NCI-H82 treated with DMSO at 0.1 percent for 48 hours (cell line): Measurements from ENCODE around the gene TMEM94.
"Not testable (repeated sequence)": the region's sequence is repeated elsewhere in the genome, so short reads cannot be mapped to it uniquely, and the experiment has no call there.

Source experiments
- DNase-seq: peaks from one replicate; lab custom pipeline; 2025; ENCODE audit not compliant: unreplicated experiment; lab: John Stamatoyannopoulos, UW

The TMEM94 gene

DNA sequence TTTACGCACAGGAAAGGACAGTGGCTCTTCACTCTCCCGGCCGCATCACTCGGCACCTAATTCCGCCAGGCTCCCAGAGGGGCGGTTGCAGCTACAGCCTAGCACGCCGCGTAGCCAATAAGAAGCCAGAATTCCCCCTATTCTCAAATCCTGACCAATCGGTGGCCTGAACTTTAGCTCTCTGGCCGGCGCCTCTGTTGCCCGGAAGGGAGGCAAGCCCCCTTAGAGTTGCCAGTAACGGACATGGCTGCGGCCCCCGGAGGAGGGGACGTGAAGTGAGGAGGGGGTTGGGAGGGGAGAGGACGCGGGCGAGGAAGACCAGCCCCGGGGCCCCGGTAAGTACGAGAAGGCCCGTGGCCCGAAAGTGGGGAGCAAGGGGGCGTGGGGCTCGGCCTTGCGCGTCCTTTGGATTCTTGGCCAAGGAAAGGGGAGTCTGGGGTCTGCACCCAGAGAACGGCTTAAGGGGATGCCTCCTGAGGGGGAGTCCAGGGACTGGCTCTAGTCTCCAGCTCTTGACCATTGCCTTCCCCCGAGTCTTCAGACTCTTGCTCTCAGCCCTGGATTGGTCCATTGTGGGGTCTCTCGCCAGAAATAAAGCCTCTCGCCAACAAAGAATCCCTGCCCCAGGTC is at the start of gene TMEM94:
Gene TMEM94 (plus strand): TSS at position 219 of the 630 bp plus-strand sequence. CDS start 15,271 bp downstream, outside the sequence.
- DNase-seq: peak; percentile 95

DNA sequence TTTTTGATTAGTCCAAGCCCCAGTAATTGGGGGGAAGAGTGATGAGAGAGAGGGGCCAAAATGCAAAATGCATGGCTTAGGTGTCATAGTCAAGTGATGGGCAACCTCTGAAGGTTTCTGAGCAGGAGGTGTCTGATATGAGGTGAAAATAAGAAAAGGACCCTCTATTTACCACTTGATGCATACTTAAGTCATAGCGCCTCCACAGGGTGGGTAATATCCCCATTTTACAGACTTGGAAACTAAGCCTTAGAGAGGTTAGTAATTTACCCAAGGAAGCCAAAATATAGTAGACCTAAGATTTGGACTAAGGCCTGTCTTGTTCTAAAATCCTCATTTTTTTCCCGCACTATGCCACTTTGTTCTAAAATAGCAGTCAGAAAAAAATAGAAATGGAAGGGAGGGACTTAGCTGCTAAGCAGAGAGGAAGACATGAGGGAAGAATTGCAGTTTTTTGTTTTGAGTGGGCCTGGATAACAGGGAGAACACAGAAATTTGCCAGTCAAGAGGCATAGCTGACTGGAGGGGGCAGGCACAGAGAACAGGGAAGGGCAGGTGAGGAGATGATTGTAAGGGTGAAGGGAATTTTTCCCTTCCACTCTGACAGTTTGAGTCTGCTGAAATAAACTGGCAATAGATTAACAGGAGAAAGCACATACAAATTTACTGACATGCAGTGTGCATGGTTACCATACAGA is 48.6 kb upstream of the TMEM94 start:
- DNase-seq: no peak

DNA sequence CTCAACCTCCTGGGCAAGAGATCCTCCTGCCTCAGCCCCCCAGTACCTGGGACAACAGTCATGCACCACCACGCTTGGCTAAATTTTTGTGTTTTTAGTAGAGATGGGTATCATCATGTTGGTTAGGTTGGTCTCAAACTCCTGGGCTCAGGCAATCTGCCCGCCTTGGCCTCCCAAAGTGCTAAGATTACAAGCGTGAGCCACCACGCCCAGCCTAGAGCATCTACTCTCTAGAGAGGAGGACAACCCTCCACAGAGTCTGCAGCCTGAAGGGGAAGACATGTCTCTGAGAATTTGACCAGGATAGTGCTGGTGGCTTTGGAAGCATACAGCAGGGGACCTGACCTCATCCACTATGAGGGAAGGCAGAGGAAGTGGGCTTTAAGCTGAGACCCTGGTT is 46.3 kb upstream of the TMEM94 start:
- no peak for DNase-seq

DNA sequence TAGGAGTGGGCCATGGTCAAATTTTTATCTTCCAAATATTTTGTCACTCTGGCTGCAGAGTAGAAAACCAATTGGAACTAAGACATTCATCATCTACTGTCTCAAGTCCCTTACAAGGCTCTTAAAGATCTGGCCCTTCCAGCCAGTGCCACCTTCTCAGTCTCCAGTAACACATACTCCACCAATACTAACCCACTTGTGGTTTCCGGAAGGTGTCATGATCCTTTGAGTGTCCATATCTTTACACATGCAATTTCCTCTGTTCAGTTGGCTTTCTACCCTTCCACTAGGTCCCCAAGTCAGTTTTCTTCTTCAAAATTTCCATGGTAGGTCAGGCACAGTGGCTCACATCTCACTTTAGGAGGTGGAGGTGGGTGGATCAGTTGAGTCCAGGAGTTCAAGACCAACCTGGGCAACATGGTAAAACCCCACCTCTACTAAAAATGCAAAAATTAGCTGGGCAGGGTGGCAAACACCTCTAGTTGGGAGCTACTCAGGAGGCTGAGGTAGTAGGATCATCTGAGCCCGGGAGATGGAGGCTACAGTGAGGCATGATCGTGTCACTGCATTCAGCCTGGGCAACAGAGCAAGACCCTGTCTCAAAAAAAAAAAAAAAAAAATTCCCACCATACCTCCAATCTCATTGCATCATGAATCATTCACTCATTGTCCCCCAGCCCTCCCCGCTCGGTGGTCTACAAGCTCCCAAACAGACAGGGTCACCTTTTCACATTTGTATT is 44.9 kb upstream of the TMEM94 start:
- no peak for DNase-seq

DNA sequence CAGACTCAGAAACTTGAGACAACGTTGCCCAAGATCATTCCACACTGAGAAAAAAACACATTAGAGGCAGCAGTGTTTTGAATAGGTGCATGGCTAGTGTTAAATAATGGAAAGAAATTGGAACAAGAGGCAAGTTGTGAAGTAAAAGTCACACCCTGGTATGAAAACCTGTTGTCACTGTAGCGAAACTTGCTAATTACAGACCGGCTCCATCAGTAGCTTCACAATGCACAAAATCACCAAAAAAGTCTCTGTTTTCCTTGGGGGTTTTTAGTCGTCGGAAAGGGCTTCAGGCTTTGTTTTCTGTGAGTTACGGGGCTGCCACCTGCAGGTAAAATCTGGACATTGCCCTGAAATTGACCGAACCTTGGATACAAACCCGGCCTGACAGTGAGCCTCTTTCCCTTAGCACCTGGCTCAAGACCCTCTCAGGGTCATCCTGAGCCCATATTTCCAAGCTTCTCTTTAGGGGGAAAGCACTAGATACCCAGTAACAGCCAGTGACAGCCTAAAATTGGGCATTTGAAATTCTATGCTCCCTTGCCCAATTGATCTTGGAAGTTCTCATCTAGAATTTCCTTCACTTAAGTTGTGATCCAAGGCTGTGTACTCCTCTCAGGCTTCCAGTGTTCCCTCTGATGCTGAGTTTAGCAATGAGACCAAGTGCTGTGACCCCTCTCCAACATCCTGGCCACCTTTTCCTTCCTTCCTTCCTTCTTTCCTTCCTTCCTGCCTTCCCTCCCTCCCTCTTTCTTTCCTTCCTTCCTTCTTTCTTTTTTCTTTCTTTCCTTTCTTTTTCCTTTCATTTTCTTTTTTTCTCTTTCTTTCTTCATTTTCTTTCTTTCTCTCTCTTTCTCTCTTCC is 43.7 kb upstream of the TMEM94 start:
- peak; percentile 57 for DNase-seq

DNA sequence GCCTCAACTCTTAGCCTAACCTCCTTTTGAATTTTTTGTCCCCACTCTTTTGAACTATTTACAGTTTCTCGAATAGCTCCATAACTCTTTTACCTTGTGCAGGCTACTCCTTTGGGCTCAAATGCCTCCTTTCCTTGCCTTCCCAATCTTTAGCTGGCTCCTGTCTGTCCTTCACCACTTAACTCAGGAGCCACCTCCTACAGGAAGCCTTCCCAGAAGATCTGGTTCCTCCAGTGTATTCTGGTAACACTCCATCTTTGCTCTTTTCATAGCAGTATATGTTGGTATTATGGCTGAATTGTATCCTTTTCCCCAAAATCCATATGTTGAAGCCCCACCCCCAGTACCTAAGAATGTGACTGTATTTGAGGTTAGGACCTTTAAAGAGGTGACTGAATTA is 41.9 kb upstream of the TMEM94 start:
- DNase-seq: no peak

DNA sequence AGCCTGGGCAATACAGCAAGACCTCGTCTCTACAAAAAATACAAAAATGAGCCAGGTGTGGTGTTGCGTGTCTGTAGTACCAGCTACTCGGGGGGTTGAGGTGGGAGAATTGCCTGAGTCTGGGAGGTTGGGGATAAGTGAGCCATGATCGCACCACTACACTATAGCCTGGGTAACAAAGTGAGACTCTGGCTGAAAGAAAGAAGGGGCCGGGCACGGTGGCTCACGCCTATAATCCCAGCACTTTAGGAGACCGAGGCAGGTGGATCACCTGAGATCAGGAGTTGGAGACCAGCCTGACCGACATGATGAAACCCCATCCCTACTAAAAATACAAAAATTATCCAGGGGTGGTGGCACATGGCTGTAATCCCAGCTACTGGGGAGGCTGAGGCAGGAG is 40.4 kb upstream of the TMEM94 start:
- DNase-seq: no peak

DNA sequence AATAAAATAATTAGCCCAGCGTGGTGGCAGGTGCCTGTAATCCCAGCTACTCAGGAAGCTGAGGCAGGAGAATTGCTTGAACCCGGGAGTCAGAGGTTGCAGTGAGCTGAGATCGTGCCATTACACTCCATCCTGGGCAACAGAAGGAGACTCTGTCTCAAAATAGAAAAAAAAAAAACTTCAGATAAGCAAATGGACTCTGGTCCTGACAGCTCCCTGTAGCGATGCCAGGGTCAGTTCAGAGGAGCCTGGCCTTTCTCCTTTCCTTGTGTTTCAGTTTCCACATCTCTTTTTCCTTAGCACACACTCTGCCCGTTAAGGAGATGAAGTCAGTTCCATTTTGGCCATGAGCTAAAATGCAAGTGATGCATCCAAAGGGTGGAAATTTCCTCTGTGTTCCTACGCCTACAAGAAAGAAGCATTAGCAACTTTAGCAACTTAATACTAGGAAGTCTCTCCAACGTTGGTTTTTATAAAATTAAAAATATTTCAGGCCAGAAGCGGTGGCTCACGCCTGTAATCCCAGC is 39.3 kb upstream of the TMEM94 start:
- no peak for DNase-seq

DNA sequence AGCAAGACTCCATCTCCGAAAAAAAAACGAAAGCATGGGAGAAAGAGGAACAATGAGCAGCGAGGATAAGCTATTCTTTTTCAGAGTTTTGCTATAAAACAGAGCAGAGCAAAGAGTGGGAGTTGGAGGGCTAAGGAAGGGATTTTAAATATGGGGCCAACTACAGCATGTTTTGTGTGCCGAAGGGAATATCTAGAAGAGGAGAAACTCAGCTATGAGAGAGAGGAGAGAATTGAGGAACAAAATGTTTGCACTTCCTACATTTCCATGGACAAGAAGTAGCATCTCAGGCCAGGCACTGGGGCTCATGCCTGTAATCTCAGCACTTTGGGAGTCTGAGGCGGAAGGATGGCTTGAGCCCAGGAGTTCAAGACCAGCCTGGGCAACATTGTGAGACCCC is 37.9 kb upstream of the TMEM94 start:
- DNase-seq: no peak

DNA sequence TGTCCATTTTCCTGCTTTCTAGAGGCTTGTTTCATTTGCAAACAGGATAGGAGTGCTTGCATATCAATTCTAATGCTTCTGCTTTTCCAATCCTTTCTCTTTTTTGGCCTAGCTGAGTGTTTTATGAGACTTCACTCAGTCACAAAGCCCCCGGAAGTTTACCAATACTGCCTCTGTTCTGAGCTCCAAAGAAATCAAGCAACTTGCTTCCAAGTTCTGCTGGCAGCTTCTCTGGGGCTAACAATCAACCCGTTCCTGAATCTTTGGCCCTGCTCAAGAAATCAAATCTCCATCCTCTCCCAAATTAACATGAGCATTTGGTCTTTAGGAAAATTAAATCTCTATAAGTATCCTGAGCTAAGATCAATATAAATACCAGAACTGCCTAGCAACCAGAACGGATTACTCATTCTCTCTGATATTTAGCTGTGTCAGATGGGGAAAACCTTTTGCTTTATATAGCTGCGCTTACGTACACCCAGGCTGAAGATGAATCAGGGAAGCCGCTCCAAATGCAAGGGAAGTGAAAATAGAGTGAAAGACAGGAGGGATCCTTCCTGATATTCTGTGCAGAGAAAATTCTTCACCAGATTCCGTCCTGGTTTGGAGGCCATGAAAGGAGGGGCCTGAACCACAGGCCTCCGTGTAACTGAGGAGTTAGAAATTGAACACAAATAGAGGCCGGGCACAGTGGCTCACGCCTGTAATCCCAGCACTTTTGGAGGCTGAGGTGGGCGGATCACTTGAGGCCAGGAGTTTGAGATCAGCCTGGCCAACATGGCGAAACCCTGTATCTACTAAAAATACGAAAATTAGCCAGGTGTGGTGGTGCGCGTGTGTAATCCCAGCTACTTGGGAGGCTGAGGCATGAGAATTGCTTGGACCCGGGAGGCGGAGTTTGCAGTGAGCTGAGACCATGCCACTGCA is 27.6 kb upstream of the TMEM94 start:
- DNase-seq: peak; percentile 6

DNA sequence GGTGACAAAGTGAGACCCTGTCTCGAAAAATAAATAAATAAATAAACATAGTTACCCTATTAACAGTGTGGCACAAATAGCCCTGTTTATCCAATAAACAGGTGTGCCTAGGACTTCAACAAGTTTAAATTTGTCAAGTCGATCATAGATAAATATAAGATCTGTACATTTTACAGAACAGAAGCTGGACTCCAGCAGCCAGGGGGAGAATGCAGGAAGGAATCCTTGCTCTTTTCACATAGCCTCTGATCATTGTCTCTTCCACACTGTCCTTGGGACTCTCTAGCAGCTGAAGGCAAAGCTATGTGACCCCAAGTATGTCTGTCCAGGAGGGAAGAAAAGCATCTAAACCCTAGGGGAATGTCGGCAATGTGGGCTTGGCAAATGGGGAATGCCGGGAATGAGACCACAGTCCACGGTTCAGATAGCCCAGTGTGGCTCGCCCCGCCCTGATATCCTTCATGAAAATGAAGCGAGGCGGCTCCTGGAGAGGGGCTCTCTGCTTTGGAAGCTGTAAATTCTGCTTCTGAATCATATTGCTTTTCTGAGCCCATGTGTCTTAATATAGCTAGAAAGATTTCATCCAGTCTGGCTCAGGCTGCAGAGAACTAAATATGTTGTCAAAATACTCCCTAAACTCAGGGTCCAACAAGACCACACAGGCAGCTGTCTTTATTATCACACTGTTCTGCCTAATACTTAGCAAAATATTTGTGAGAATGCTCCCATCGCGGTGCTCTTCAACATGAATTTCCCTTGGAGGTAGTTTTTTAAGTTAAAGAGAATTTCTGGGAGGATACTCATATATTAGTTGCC is 26.1 kb upstream of the TMEM94 start:
- DNase-seq: no peak

DNA sequence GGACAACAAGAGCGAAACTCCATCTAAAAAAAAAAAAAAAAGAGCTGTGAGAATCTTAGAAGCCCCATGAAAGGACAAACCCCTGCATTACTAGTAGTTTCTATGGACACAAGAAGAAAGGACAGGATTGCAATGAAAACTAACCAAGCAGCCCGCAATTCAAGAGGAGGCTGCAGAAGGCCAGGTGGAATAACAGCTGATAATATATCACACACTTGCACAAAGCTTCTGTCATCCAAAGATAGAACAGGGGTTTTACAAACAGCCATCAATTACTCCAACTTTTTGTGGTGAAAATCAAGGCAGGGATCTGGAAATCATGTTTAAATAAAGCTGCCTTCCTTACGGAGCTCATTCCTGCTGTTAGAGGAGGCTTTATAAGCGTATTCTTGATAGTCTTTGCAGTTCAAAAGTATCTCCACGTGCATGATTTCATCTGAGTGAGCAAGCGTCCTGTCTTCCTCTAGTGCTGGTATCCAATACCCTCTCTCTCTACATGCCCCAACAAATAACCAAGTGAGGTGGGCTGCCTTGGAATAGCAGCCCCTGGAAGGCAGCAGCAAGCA is 23.1 kb upstream of the TMEM94 start:
- DNase-seq: no peak

DNA sequence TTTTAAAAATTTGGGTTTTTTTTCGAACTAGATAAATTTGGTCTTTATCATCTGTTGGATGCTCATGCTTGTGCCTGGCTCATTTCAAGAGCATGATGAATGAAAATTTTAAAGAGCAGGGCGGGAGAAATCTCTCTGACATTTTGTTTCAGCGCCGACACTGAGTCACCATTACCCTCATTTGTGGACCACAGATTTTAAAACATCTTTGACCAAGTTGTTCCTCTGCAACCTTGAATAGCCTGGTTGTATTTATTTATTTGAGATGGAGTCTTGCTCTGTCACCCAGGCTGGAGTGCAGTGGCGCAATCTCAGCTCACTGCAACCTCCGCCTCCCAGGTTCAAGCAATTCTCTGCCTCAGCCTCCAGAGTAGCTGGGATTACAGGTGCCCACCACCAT is 22.0 kb upstream of the TMEM94 start:
- not testable (repeated sequence) for DNase-seq

DNA sequence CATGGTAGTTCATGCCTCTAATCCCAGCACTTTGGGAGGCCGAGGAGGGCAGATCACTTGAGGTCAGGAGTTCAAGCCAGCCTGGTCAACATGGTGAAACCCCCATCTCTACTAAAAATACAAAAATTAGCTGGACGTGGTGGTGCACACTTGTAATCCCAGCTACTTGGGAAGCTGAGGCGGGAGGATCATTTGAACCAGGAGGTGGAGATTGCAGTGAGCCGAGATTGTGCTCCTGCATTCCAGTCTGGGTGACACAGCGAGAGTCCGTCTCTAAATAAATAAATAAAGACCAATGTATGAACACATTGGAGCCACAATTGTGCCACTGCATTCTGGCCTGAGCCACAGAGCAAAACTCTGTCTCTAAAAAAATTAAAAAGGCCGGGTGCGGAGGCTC is 19.0 kb upstream of the TMEM94 start:
- DNase-seq: not testable (repeated sequence)

DNA sequence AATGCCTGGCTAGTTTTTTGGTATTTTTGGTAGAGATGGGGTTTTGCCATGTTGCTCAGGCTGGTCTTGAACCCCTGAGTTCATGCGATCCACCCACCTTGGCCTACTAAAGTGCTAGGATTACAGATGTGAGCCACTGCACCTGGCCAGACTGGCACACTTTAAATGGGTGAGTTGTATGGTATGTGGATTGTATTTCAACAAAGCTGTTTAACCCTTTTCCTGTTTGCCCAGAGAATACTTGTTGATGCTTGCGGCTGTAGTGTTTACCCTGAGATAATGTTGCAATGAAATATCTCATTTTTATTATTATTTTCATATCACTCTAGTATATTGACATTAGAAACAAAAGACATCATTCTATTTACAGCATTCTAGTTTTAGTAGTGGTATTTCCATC is 17.1 kb upstream of the TMEM94 start:
- DNase-seq: no peak

DNA sequence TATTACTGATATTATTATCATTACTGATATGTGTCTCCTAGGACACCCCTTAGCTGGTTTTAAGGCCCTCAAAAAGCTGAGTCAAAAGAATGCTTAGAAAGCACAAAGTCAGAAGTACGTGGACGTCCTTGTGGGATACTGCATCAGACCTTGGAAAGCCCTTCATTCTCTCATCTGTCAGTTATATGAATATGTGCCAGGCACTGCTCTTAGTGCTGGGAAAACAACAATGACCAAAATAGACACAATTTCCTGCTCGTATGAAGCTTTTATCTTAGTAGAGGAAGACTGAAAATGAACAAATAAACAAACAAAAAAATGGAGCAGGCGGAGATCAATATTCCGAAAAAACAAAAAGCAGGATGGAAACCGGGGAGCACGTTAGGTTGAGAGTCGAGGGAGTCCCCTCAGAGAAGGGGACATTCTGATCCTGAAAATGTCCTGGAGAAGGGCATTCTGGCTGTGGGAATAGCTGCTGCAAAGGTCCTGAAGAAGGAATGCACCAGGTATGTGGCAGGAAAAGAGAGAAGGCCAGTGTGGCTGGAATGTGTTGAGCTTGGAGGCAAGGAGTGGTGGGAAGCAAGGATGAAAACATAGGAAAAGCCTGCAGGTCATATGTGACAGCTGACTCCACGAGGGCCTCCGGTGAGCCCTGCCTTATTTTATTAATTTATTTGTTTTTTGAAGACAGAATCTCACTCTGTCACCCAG is 15.5 kb upstream of the TMEM94 start:
- no peak for DNase-seq

DNA sequence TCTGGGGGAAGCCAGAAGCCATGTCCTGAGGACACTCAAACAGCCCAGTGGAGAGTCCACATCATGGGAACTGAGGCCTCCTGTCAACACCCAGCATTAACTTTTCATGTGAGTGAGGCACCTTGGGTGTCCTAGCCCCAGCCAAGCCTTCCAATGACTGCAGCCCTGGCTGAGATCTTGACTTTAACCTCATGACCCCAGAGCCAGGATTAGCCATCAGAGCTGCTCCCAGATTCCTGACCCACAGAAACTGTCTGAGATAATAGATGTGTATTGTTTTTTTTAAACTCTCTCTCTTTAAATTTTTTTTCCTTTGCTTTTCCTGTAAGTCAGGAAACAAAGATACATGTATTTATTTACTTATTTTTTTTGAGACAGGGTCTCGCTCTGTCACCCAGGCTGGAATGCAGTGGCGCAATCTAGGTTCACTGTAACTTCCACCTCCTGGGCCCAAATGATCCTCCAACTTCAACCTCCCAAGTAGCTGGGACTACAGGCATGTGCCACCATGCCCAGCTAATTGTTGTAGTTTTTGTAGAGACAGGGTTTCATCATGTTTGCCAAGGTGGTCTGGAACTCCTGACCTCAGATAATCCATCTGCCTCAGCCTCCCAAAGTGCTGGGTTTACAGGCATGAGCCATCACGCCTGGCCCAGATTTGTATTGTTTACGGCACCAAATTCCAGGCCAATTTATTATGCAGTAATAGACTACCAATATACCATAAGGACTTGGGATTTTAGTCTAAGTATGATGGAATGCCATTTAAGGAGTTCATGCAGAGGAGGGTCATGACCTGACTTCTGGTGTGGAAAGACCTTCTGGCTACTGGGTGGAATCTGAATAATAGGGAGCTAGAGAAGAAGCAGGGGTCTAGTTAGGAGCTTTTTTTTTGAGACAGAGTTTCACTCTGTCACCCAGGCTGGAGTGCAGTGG is 14.0 kb upstream of the TMEM94 start:
- DNase-seq: no peak
